ENCODE measurements around the gene RPRD1A. TPM values are rescaled to one million over a fixed set of nuclear protein-coding genes. Genes with fewer than 3 reads are reported as not detected.

RPRD1A gene
- total and polyA plus RNA-seq, 9 of the 15 experiments (the other 6 are each of a cell fraction or from before 2014, with no cell fraction given) = 30.2 to 142 (median 66.0) TPM

DNA sequence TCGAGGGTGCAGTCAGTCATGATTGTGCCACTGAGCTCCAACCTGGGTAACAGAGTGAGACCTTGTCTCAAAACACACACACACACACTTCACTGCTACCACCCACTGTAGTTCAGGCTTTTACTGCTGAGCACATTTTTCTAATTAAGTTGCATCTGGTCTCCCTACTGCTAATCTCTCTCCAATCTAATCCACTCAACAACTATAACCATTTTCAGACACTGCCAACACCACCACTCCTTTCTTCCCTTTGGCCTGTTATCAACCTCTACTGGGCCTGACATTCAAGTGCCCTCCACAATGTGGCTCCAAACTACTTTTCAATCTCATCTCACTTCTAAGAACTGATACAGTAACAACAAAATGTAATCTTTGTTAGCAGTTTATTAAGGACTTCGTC, 50.1 kb downstream of the RPRD1A start (continued):
- no peak for TF ChIP-seq CHD7 (IDR thresholded peaks at IDR 0.05; ENCODE audit: low read depth, low read length)
- TF ChIP-seq, protein P1, sequence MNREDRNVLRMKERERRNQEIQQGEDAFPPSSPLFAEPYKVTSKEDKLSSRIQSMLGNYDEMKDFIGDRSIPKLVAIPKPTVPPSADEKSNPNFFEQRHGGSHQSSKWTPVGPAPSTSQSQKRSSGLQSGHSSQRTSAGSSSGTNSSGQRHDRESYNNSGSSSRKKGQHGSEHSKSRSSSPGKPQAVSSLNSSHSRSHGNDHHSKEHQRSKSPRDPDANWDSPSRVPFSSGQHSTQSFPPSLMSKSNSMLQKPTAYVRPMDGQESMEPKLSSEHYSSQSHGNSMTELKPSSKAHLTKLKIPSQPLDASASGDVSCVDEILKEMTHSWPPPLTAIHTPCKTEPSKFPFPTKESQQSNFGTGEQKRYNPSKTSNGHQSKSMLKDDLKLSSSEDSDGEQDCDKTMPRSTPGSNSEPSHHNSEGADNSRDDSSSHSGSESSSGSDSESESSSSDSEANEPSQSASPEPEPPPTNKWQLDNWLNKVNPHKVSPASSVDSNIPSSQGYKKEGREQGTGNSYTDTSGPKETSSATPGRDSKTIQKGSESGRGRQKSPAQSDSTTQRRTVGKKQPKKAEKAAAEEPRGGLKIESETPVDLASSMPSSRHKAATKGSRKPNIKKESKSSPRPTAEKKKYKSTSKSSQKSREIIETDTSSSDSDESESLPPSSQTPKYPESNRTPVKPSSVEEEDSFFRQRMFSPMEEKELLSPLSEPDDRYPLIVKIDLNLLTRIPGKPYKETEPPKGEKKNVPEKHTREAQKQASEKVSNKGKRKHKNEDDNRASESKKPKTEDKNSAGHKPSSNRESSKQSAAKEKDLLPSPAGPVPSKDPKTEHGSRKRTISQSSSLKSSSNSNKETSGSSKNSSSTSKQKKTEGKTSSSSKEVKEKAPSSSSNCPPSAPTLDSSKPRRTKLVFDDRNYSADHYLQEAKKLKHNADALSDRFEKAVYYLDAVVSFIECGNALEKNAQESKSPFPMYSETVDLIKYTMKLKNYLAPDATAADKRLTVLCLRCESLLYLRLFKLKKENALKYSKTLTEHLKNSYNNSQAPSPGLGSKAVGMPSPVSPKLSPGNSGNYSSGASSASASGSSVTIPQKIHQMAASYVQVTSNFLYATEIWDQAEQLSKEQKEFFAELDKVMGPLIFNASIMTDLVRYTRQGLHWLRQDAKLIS (CRISPR knock-in tag; IDR thresholded peaks at IDR 0.05) = no peak
- TF ChIP-seq CSDE1 (IDR thresholded peaks at IDR 0.05) = no peak
- TF ChIP-seq PML (IDR thresholded peaks at IDR 0.05; ENCODE audit: low read length) = no peak
- no peak for TF ChIP-seq ZNF696 (CRISPR knock-in tag; conservative IDR thresholded peaks at IDR 0.05)
